ENCODE results near the gene ZNF148. TPM values are rescaled to one million over a fixed set of nuclear protein-coding genes. Genes with fewer than 3 reads are reported as not detected.

ZNF148 gene
- total and polyA plus RNA-seq, 2 of the 4 experiments (the other 2 are of a cell fraction), result 9.4 to 65.2 TPM

GRCh38 chr3:125403789-125404188, 28.7 kb upstream of the ZNF148 start:
- Histone ChIP-seq H3K9me1 (ENCODE audit: insufficient read depth, low read length) (peaks cover 3% of the 10 kb centered on the region; the same call in 1 of the 2 replicates), H4K20me1 (ENCODE audit: insufficient read depth, low read length) (no peaks in the 10 kb centered on the region), H2BK15ac (ENCODE audit: low read depth, low read length) (no peak overlapping the region), H2AK9ac (replicated peaks; ENCODE audit: low read depth, low read length, poor library complexity) (no peak overlapping the region), H4K5ac (ENCODE audit: low read depth, low read length) (no peak overlapping the region), H3K56ac (ENCODE audit: extremely low read depth, insufficient read depth, low read length) (no peak overlapping the region), H3K9ac (ENCODE audit: low read depth, low read length) (no peak overlapping the region), H3K18ac (ENCODE audit: low read depth, low read length) (no peak overlapping the region), H2AK5ac (ENCODE audit: low read depth, low read length) (no peak overlapping the region), H3K9me3 (ENCODE audit: control insufficient read depth, insufficient read depth, low read length) (no peaks in the 10 kb centered on the region), H3K23ac (ENCODE audit: low read depth, low read length) (no peak overlapping the region), H3K27ac (ENCODE audit: insufficient read depth, low read length) (no peak overlapping the region), H3K27me3 (ENCODE audit: control insufficient read depth, insufficient read depth, low read length) (no peaks in the 10 kb centered on the region; the same call in 1 of the 2 replicates), H4K91ac (ENCODE audit: insufficient read depth, low read depth, low read length) (no peak overlapping the region), H3K36me3 (ENCODE audit: control insufficient read depth, insufficient read depth, low read length) (no peaks in the 10 kb centered on the region), H2BK120ac (ENCODE audit: low read depth, low read length) (no peak overlapping the region), H3K79me1 (ENCODE audit: low read depth in 1 of 2, low read length in 2 of 2) (no peaks in the 10 kb centered on the region), H3K4me1 (ENCODE audit: control insufficient read depth, insufficient read depth, low read length) (peaks cover 7% of the 10 kb centered on the region; the same call in 1 of the 2 replicates), H3K4me3 (ENCODE audit: insufficient read depth, low read depth, low read length) (no peak overlapping the region), H3K4me2 (ENCODE audit: low read depth, low read length) (no peak overlapping the region), H2BK20ac (ENCODE audit: low read depth, low read length) (no peak overlapping the region), H3K4ac (ENCODE audit: low read depth, low read length) (0 out of 2 replicates have a peak overlapping the region, but pooled peaks have one; percentile 22), H2AFZ (replicated peaks; ENCODE audit: low read length, poor library complexity) (no peak overlapping the region), H2BK5ac (ENCODE audit: low read depth, low read length, poor library complexity, severe bottlenecking) (no peak overlapping the region), H3K14ac (replicated peaks; ENCODE audit: low read depth, low read length) (no peak overlapping the region), H4K8ac (ENCODE audit: low read depth in 2 of 2, low read length in 2 of 2) (no peak overlapping the region)
- ATAC-seq (ENCODE audit: low read depth), result peak; percentile 85
- TF ChIP-seq CHD1 (IDR thresholded peaks at IDR 0.05; ENCODE audit: low read depth, low read length), result no peak
- TF ChIP-seq CTCF (conservative IDR thresholded peaks at IDR 0.05; ENCODE audit: low read depth, low read length), result peak; percentile 34
- peak; percentile 26; the same call in 1 of the 2 replicates for TF ChIP-seq RAD21 (IDR thresholded peaks at IDR 0.05; ENCODE audit: low read length)
- dilution Hi-C loops (cut with HindIII; ENCODE audit: low sequenced_read_pairs, unreplicated experiment) (no loop called here), intact Hi-C loops (cut with micrococcal nuclease) (no loop called here), in situ Hi-C loops (cut with MboI; ENCODE audit: low sequenced_read_pairs) (no loop called here)
- CTCF ChIA-PET, result interaction anchor here (1.0 kb wide), 1 partner anchor 16 kb away, joined by 4 read pairs; no protein-coding TSS in a partner anchor
- peak; percentile 52 for DNase-seq
- no CpG with 5 or more reads among the region's 2 CpGs for WGBS, 2 experiments (ENCODE audit: extremely low coverage in 2 of 2, insufficient read length in 1 of 2)
- no TSS peak for BruUV-seq (replicated peaks)
- POLR2A ChIA-PET (ENCODE audit: unreplicated experiment), result interaction anchor here (0.5 kb wide), 1 partner anchor 35 kb away, joined by 3 read pairs; no protein-coding TSS in a partner anchor

All from IMR-90 (cell line).